GM19043 (cell line): Measurements from ENCODE around the gene UBE2L3.
A peak's percentile ranks its signal among the peaks of the same experiment; 100 is the strongest.
"Not testable (repeated sequence)": the region's sequence is repeated elsewhere in the genome, so short reads cannot be mapped to it uniquely, and the experiment has no call there.

Experiments used
- ATAC-seq: cut with Tn5 transposase; IDR thresholded peaks from one replicate; pipeline ENCODE4 v1.9.1; 2021; ENCODE audit warnings: low read depth; ENCODE audit not compliant: unreplicated experiment

UBE2L3 gene

DNA sequence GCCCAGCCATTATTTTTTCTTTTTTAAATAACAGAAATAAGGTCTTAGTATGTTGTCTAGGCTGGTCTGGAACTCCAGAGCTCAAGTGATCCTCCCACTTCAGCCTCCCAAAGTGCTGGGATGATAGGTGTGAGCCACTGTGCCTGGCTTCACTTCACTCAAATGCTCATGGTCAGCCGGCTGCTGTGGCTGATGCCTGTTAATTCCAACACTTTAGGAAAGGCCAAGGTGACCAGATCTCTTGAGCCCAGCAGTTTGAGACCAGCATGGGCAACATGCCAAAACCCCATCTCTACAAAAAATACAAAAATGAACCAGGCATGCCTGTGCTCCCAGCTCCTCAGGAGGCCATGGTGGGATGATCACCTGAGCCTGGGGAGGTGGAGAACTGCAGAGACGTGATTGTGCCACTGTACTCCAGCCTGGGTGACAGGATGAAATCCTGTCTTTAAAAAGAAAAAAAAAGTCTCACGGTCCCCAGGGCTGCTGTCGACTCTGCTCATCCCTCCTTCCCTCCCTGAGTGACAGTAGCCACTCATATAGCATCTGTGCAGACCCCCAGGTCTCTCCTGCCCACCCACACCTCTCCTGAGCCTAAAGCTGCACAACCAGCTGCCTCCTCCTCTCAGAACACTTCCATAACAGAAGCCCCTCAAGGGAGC lies 58.7 kb downstream of the UBE2L3 start:
- ATAC-seq = no peak

DNA sequence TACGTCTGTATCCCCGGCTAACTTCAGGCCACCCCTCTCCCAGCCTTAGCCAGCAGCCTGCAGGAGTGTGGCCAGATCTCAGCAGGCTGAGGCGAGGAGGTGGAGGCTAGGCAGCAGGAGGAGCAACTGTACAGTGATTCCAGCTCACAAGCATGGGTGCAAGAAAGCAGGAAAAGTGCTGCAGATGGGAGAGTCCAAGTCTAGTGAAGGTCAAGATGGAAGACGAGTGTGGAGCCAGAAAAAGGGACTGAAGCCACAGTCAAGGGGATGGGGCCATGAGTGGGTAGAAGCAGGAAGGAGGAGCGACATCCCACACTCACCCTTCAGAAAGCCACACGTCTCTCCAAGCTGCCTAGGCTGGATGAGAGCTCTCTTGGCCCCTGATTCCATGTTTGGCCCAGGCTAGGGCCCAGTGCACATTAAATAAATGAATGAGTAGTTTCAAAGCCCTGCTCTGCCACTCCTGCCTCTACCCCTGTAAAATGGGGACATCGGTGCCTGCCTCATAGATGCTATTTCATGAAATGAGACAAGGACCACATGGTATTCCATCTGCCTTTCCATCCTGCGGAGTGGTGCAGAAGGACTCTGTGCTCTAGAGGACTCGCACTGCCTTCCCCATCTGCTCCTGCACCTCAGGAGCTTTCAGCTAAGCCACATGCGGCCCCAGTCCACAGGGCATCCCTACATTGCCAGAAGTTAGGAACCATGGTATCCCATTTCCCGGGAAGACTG lies 59.4 kb downstream of the UBE2L3 start:
- ATAC-seq = no peak

DNA sequence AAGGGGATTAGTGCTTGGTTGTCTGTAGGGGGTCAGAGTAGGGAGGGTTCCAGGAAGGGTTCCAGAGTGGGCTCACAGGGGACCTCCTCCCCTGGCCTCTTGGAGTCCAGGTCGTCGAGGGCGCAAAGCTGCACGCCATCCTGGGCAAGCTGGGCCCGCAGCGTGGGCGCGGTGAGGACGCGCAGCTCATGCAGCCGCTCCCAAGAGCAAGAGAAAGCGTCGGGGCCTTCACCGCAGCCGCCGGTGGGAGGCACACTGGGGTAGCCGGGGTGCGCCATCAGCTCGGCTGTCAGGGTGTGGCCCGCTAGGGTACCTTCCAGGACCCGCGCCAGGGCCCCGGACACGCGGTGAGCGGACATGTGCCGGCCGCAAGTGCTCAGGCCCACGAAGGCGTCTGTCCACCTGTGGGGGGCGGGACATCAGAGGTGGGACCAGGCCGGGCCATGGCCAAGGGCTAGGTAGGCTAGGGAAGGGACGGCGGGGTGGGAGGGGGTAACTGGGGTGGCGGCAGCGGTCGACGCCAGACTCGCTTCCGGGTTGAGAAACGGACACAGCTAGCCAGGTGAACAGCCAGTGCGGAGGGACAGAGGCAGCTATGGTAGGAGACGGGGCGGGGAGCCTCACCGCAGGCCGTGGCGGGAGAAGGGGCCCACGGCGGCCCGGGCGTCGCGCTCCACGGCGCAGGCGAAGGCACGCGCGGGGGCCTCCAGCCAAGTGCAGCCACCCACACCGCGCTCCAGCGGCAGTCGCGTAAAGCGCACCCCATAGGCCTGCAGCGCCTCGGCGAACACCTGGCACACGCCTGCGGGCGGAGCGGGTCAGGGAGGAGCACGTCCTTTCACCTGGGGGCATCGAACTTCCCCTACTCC lies 61.1 kb downstream of the UBE2L3 start:
- no peak for ATAC-seq

DNA sequence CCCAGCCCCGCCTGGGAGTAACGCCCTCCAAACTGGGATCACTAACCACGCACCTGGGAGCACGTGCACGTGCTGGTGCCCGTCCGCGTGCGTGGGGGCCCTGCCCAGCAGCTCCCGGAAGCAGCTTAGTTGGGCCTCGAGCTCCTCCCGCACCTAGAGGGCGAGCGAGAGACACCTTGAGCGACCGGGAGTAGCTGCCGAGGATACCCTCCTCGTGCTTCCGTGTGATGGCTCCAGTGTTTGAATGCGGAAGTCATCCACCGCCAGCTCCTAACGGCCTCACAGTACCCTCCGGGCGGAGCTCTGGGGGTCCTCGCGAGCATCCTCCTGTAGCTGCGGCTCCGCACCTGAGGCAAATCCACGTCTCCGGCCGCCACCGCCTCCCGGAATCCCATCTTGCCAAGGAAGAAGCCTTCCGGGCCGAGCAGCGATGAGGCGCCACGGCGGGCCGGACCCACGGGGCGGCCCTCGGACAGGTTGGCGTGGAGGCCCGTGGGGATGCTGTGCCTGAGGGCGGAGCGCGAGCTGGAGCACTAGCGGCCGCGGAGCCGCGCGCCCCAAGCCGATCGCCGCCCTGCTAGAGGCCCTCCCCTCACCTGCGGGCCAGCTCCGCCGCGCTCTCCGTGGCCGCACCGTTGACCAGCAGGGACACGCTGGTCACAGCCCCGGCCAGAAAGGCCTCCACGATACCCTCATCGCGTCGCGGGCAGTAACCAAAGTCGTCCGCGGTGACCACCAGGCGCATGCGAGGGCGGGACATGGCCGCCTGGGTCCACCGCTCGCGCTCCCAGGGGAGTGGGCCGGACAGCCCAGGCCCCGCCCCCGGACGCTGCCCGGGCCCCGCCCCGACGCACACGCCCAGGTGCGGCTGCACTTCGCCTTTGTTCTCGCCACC lies 62.0 kb downstream of the UBE2L3 start, which contains the start of gene YDJC:
YDJC (minus strand) TSS at position 768 of the 895 bp plus-strand sequence; CDS start at position 760, 8 bp downstream.
- peak; percentile 59 for ATAC-seq

- no peak for ATAC-seq
These were observed 63.5 kb downstream of the UBE2L3 start for GRCh38 chr22:21631025-21631424.

DNA sequence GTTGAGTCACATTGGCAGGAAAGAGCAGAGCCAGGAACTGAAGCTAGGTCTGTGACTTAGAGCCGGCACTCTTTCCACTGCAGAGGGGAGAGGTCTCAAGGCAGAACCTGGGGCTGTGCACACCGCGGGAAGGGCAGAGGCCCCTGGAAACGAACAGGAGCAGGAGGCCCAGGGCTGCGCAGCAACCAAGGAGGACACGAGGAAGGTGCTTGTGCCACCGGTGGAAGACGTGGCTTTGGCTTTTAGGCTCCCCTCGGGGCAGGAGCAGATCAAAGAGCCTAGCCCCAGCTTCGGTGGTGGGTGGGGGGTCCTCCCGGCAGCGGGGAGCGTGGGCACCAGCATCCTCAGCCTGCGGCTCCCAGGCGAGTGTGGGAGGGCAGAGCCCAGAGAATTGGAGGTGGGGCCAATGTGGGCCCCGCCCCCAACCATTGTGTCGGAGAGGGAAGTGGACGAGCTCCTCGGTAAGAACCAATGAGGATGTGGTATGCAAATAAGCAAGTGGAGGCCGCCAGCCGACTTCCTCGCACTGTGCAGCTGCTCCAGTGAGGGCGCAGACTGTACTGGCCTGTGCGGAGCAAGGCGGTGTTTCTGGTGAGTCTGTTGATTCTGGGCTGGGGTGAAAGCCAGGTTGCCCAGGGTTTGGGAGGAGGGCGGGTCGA lies 64.9 kb downstream of the UBE2L3 start, which contains the start of gene CCDC116:
CCDC116 (plus strand) TSS at position 524 of the 659 bp plus-strand sequence. CDS start 422 bp downstream, outside the sequence.
- ATAC-seq = no peak

DNA sequence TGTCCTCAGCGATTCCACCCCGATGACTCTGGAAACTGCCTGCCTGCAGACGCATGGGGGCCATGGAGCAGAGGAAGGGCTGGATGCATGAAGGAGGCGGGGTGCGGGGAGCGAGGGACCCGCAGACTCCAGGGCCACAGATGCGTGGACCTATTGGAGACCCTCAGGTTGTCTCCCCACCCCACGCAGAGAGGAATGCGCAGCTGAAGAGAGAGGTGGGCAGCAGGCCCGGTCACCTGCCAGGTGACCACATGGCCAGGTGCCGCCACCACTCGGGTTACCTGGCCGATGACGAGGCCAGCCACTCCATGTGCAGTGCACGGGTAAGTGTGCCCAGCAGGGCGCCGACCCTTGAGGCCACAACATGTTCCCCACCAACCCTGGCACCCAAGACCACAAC lies 65.4 kb downstream of the UBE2L3 start:
- no peak for ATAC-seq

DNA sequence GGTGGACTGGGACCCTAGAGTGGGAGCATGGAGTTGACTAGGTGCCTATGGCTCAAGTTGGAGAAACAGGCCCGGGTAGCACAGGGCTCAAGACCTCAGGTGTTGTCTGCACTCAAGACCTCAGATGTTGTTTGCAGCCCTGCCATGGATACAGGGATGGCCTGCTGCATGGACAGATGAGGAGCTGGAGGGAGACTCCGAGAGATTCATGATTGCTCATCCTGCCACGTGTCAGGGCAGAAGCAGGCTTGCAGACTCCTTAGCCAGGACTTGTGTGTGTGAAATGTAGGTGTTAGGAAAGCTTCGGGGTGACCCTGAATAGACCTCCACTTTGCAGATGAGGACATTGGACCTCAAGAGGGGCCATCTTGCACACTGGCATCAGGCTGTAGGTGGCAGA lies 66.0 kb downstream of the UBE2L3 start:
- no peak for ATAC-seq

DNA sequence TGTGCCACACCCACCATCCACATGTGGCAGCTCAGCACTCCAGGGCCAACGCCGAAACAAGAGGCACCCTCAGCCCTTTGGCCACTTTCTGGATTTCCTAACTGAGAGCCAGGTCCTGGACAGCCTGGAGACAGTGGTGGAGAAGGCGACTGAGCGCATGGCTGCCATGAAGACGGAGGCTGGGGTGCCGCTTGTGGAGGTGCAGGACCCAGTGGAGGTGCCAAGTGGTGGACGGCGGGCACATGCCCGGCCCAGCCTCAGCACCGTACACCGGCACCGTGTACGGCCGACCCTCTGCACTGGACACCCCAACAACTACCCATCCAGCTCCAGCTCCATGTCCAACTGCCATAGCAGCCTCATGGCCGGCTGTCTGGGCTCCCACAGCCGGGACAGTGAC lies 66.6 kb downstream of the UBE2L3 start:
- no peak for ATAC-seq

- ATAC-seq = no peak
These were observed 67.3 kb downstream of the UBE2L3 start for GRCh38 chr22:21634844-21635243.

DNA sequence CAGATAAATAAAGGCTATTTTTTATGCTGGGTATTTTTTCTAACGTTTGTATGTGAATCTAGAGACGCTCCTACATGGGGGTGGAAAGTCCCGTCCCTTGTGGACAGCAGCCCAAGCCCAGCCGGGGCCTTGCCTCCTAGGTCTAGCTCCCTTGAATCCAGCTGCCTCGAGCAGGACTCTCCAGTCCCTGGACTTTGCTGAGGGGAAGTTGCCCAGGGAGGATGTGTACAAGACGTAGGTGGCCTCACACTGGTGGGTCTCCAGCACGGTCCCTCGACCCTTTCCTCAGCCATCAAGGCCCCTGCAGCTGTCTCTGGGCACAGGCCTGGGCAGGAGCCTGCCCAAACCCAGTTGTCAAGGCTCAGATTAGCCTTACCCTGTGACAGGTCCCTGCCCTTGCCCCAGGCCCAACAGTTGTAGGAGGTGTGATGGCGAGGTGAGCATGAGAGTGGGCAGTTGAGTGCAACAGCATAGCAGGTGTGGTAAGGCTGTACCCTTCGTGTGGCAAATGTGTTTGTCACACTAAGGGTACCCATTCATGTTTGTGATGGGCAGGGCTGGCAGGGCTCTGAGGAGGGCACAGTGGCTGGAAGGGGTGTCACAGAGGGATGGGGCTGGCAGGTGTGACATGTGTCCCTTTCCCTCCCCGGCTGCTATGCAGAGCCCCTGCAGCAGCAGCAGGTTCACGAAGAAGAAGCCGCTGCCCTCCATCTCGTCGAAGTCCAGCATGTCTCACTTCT lies 68.4 kb downstream of the UBE2L3 start:
- ATAC-seq = no peak

- no peak for ATAC-seq
These were observed 69.2 kb downstream of the UBE2L3 start for GRCh38 chr22:21636629-21637218.

DNA sequence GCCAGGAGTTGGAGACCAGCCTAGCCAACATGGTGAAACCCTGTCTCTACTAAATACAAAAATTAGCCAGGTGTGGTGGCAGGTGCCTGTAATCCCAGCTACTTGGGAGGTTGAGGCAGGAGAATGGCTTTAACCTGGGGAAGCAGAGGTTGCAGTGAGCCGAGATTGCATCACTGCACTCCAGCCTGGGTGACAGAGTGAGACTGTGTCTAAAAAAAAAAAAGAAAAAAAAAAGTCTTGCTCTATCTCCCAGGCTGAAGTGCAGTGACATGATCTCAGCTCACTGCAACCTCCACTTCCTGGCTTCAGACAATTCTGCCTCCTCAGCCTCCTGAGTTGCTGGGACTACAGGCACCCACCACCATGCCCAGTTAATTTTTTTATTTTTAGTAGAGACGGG lies 69.9 kb downstream of the UBE2L3 start:
- ATAC-seq = not testable (repeated sequence)

DNA sequence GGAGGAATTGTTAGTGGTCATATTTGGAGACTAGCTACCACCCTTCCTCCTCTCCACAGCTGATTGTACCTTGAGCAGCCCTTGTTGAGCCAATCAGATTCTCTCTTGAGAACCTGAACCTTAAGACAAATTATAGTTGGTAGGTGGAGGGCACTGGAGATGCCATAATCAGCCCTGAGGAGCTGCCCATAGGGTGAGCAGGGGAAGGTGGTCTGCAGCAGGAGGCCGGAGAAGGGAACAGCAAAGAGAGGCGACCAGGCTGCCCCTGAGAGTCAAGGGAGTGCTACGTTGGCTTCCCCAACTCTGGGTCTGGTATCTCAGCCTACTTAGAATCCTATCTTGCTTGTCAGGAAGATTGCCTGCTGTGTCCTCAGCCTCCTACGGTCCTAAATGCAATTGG lies 71.8 kb downstream of the UBE2L3 start:
- no peak for ATAC-seq

DNA sequence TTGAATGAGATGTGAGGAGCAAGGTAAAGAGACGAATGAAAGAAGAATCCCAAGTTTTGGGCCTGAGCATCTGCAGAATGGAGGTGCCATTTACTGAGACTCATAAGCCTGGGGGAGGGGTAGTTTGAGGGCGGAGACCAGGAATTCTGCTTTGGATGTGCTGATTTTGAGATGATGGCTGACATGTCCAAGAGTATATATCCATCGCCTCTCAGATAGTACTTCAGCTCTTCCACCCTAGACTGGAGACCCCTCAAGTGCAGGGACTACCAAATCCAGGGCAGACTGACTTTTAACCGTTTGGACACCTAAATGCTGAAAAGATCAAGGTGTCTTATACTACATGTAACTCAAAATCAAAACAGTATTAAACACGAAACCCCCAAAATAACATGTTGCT lies 73.3 kb downstream of the UBE2L3 start:
- ATAC-seq = no peak

DNA sequence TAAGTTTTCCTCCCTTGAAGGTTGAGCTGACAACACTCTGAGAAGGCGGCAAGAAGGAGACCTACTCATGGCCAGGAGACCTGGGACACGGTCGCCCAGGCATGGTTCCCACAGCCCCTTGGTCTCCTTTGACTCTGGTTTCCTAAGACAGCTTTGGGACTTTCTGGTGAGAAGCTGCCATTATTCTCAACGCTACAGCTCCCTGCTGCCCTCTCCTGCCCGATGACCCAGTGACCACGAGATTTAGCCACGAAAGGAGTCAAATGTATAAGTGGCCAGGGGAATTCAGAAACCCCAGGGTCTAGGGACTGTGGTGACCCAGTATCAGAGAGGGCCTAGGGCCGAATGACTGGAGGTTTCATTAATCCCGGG lies 73.9 kb downstream of the UBE2L3 start:
- ATAC-seq = no peak

- peak; percentile 94 for ATAC-seq
These were observed 74.5 kb downstream of the UBE2L3 start, which contains the start of gene SDF2L1 for GRCh38 chr22:21641789-21642583. TSS of gene SDF2L1 (plus strand) at chr22:21642302. CDS start at chr22:21642337, 35 bp downstream.
